Measurements from ENCODE around the gene CAPN14.
A peak's percentile ranks its signal among the peaks of the same experiment; 100 is the strongest.

The CAPN14 gene

DNA sequence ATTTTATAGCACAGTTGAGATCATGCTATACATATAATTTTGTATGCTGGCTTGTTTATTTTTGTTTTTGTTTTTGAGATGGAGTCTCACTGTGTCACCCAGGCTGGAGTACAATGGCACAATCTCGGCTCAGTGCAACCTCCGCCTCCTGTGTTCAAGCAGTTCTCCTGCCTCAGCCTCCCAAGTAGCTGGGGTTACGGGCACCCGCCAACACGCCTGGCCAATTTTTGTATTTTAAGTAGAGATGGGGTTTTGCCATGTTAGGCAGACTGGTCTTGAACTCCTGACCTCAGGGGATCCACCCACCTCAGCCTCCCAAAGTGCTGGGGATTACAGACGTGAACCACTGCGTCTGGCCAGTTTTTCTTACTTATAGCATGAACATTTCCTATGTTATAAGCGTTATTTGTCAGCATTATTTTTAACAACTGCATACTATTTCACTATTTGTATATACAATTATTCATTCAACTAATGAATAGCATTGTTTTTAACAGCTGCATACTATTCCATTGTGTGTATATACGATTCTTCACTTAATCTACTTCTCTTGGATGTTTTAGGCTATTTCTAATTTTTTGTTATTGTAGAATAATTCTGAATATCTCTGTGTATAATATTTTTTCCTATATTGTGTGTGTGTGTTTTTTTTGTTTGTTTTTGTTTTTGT is 20.2 kb upstream of the CAPN14 start:
- no peak for FAIRE-seq
- DNase-seq (ENCODE audit: insufficient read length, low spot score), result no peak
- no peak for TF ChIP-seq PAX5 (IDR thresholded peaks at IDR 0.05; ENCODE audit: insufficient read depth, low read length, severe bottlenecking)
- TF ChIP-seq SPI1 (IDR thresholded peaks at IDR 0.05; ENCODE audit: low read depth, low read length), result no peak
- TF ChIP-seq TAF1 (IDR thresholded peaks at IDR 0.05; ENCODE audit: low read depth, low read length), result no peak
- TF ChIP-seq POLR2AphosphoS5 (IDR thresholded peaks at IDR 0.05; ENCODE audit: low read depth, low read length), result no peak
- TF ChIP-seq POLR2A (IDR thresholded peaks at IDR 0.05; ENCODE audit: low read depth, low read length), result no peak
- TF ChIP-seq POU2F2 (IDR thresholded peaks at IDR 0.05; ENCODE audit: low read depth, low read length), result no peak

- DNase-seq (ENCODE audit: insufficient read length, low spot score), result no peak
- TF ChIP-seq PAX5 (IDR thresholded peaks at IDR 0.05; ENCODE audit: insufficient read depth, low read length, severe bottlenecking) (no peak), TAF1 (IDR thresholded peaks at IDR 0.05; ENCODE audit: low read depth, low read length) (no peak), SPI1 (IDR thresholded peaks at IDR 0.05; ENCODE audit: low read depth, low read length) (no peak), POLR2AphosphoS5 (IDR thresholded peaks at IDR 0.05; ENCODE audit: low read depth, low read length) (no peak), POU2F2 (IDR thresholded peaks at IDR 0.05; ENCODE audit: low read depth, low read length) (no peak), POLR2A (IDR thresholded peaks at IDR 0.05; ENCODE audit: low read depth, low read length) (no peak)
- no peak for FAIRE-seq
Measured at GRCh38 chr2:31236433-31237205, 19.3 kb upstream of the CAPN14 start.

DNA sequence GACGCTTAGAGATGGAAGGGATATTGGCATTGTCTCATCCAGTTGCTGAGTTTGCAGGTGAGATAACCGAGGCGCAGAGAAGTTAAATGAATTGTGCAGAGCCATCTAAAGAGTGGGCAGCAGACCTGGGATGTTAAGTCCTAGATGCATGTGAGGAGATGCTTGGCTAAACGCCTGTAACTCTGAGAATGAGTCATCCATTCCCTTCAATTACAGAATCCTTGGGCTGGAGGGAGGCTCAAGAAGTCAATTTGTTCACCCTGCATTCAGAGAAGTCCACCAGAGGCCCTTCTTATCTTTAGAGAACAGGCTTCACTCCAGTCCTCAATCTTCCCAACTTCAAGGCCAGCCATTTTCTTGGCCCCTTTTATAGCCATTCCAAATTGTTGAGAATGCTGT is 18.2 kb upstream of the CAPN14 start:
- DNase-seq (ENCODE audit: insufficient read length, low spot score) (no peak), FAIRE-seq (no peak)
- TF ChIP-seq PAX5 (IDR thresholded peaks at IDR 0.05; ENCODE audit: insufficient read depth, low read length, severe bottlenecking) (no peak), SPI1 (IDR thresholded peaks at IDR 0.05; ENCODE audit: low read depth, low read length) (no peak), POLR2A (IDR thresholded peaks at IDR 0.05; ENCODE audit: low read depth, low read length) (no peak), TAF1 (IDR thresholded peaks at IDR 0.05; ENCODE audit: low read depth, low read length) (no peak), POLR2AphosphoS5 (IDR thresholded peaks at IDR 0.05; ENCODE audit: low read depth, low read length) (no peak), POU2F2 (IDR thresholded peaks at IDR 0.05; ENCODE audit: low read depth, low read length) (no peak)

DNA sequence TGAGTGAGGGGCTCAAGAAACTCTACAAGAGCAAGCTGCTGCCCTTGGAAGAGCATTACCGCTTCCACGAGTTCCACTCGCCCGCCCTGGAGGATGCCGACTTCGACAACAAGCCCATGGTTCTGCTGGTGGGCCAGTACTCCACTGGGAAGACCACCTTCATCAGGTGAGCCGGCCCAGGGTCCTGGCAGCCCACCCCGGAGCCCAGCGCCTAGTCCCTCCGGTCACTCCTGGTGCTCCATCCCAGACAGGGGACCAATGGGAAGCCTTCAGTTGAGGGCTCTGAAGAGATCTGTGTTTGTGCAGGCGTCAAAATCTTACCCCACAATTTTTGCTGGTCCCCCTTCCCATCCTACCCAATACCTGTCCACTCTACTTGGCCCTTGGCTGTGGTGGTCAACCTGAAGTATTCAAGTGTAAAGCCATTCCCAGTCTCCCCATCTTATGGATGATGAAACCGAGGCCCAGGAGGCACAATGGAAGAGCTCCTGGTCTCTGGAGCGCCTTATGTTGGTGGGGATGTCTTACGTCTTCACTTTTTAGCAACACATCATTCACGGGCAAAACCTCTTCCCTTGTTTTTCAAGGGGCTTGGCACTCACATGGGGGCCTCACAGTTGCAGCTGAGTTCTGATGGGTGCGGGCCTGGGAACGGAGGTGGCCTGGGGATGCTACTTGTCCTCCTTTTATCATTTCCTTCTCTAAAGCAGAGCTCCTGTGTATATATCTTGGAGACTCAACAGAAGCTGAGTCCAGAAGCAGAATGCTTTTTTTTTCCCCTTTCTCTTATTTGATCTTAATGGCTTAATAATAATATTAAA is 17.6 kb upstream of the CAPN14 start:
- FAIRE-seq, result no peak
- TF ChIP-seq PAX5 (IDR thresholded peaks at IDR 0.05; ENCODE audit: insufficient read depth, low read length, severe bottlenecking) (no peak), SPI1 (IDR thresholded peaks at IDR 0.05; ENCODE audit: low read depth, low read length) (no peak), POLR2AphosphoS5 (IDR thresholded peaks at IDR 0.05; ENCODE audit: low read depth, low read length) (no peak), POLR2A (IDR thresholded peaks at IDR 0.05; ENCODE audit: low read depth, low read length) (no peak), POU2F2 (IDR thresholded peaks at IDR 0.05; ENCODE audit: low read depth, low read length) (no peak), TAF1 (IDR thresholded peaks at IDR 0.05; ENCODE audit: low read depth, low read length) (no peak)

DNA sequence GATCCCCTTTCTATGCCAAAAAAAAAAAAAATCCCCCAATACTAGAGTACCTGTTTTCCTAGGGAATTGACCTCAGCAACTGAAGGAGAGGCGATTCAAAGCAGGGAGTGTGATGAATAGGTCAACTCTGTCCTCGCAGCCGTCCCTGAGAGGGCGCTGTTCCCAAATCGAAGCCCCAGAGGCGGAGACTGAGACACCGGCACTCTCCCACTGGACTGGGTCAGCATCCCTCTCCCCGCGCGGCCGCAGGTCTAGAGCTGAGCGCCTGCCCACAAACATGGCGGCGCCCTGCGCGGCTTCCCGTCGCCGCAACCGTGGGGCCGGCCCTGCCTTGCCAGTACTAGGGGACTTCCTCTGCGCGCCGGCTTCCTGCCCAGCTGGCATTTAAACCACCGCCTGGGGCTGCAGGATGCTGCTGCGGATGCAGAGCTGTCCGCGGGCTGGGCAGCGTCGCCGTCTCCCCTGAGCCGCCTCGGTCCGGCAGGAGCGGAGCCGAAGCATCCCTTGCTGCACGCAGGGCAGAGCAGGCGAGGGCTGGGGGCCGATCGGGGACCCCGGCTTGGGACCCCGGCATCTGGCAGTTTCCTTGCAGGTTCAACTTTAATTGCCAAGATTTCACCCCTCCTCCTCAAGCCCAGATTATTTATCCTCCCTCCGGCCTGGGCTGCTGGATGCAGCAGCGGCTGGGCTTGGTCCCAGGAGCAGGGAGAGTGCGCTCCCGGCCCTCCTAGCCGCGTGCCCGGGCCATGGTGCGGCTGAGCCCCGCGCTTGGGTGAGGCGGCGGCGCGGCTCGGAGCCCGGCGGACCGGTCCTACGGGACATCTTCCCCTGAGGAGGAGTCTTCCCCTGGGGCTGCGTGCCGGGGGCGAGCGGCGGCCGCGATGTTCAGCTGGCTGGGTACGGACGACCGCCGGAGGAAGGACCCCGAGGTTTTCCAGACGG is 16.7 kb upstream of the CAPN14 start, which contains the start of gene EHD3:
TSS of gene EHD3 (plus strand) at position 412 of the 942 bp plus-strand sequence. CDS start at position 882, 470 bp downstream.
- TF ChIP-seq PAX5 (IDR thresholded peaks at IDR 0.05; ENCODE audit: insufficient read depth, low read length, severe bottlenecking) (no peak), SPI1 (IDR thresholded peaks at IDR 0.05; ENCODE audit: low read depth, low read length) (peak; percentile 61), POLR2A (IDR thresholded peaks at IDR 0.05; ENCODE audit: low read depth, low read length) (no peak), POU2F2 (IDR thresholded peaks at IDR 0.05; ENCODE audit: low read depth, low read length) (no peak)
- peak; percentile 65 for DNase-seq (ENCODE audit: insufficient read length, low spot score)

More for the DNA sequence above, 17.6 kb upstream of the CAPN14 start:
- DNase-seq (ENCODE audit: insufficient read length, low spot score), result no peak

DNA sequence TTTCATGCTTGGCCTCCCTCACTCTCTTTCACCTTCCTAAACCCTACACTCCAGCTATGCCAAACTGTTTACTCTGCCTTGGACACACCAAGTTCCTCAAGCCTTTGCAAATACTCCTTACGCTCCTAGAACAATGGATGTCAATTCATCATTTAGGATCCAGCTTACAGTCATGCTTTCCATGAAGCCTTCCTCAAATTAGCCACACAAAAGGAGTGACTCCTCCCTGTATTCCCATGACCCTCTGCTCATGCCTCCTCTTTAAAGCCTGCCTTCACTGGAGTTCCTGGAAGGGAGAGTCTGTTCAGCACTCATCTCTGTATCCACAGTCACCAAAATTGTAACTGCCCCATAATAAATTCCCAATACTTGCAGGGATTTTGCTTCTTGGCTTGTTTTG is 15.9 kb upstream of the CAPN14 start:
- TF ChIP-seq SPI1 (IDR thresholded peaks at IDR 0.05; ENCODE audit: low read depth, low read length) (no peak), PAX5 (IDR thresholded peaks at IDR 0.05; ENCODE audit: insufficient read depth, low read length, severe bottlenecking) (no peak), TAF1 (IDR thresholded peaks at IDR 0.05; ENCODE audit: low read depth, low read length) (no peak), POLR2A (IDR thresholded peaks at IDR 0.05; ENCODE audit: low read depth, low read length) (no peak), POLR2AphosphoS5 (IDR thresholded peaks at IDR 0.05; ENCODE audit: low read depth, low read length) (no peak), POU2F2 (IDR thresholded peaks at IDR 0.05; ENCODE audit: low read depth, low read length) (no peak)
- DNase-seq (ENCODE audit: insufficient read length, low spot score) (no peak), FAIRE-seq (peak; percentile 52)

More for the DNA sequence above, 16.7 kb upstream of the CAPN14 start, which contains the start of gene EHD3:
- peak; percentile 74 for FAIRE-seq

- TF ChIP-seq POU2F2 (IDR thresholded peaks at IDR 0.05; ENCODE audit: low read depth, low read length), result no peak
- no peak for FAIRE-seq
- DNase-seq (ENCODE audit: insufficient read length, low spot score), result no peak
Measured at GRCh38 chr2:31232586-31232985, 15.3 kb upstream of the CAPN14 start.

- FAIRE-seq (no peak), DNase-seq (ENCODE audit: insufficient read length, low spot score) (no peak)
- no peak for TF ChIP-seq POLR2AphosphoS5 (IDR thresholded peaks at IDR 0.05; ENCODE audit: low read depth, low read length)
- no peak for TF ChIP-seq POU2F2 (IDR thresholded peaks at IDR 0.05; ENCODE audit: low read depth, low read length)
- no peak for TF ChIP-seq SPI1 (IDR thresholded peaks at IDR 0.05; ENCODE audit: low read depth, low read length)
- no peak for TF ChIP-seq POLR2A (IDR thresholded peaks at IDR 0.05; ENCODE audit: low read depth, low read length)
Measured at GRCh38 chr2:31231571-31232302, 14.4 kb upstream of the CAPN14 start.

Measured in GM12891 (cell line).